Osteocyte (in vitro differentiated cells): ENCODE measurements around the gene OAT. TPM values are rescaled to one million over a fixed set of nuclear protein-coding genes. Genes with fewer than 3 reads are reported as not detected.

ENCODE experiments used
- DNase-seq: peaks from one replicate; pipeline ENCODE4 v3.0.0; 2021; ENCODE audit warnings: mixed read lengths; ENCODE audit not compliant: unreplicated experiment; ENCODE audit errors: extremely low spot score
- H3K27ac Mint-ChIP-seq: one replicate; pipeline ENCODE4 v1.8.0; 2021; ENCODE audit warnings: mild to moderate bottlenecking, mixed read lengths; ENCODE audit not compliant: unreplicated experiment
- H3K27me3 Mint-ChIP-seq: one replicate; pipeline ENCODE4 v1.8.0; 2021; ENCODE audit warnings: mixed read lengths; ENCODE audit not compliant: unreplicated experiment
- H3K36me3 Mint-ChIP-seq: one replicate; pipeline ENCODE4 v1.8.0; 2021; ENCODE audit warnings: mixed read lengths; ENCODE audit not compliant: unreplicated experiment
- H3K4me1 Mint-ChIP-seq: one replicate; pipeline ENCODE4 v1.8.0; 2021; ENCODE audit warnings: mixed read lengths; ENCODE audit not compliant: unreplicated experiment
- H3K4me3 Mint-ChIP-seq: one replicate; pipeline ENCODE4 v1.8.0; 2021; ENCODE audit warnings: mild to moderate bottlenecking, moderate library complexity, mixed read lengths; ENCODE audit not compliant: unreplicated experiment
- H3K9me3 Mint-ChIP-seq: one replicate; pipeline ENCODE4 v1.8.0; 2021; ENCODE audit warnings: mixed read lengths; ENCODE audit not compliant: unreplicated experiment
- total RNA-seq: library from RNA; stranded (reverse); gene quantifications from 2 replicates; pipeline ENCODE4 v1.2.1, GENCODE V29; 2021
- TF ChIP-seq, protein P1 (sequence below): fragments of 200-600 bp; sonication (generic); IDR thresholded peaks from 2 replicates; pipeline ENCODE4 v1.5.0; 2021; ENCODE audit warnings: antibody characterized with exemption, mild to moderate bottlenecking, moderate library complexity

Gene OAT
- total RNA-seq, 1 donor from 2014 or later, result 122 TPM

DNA sequence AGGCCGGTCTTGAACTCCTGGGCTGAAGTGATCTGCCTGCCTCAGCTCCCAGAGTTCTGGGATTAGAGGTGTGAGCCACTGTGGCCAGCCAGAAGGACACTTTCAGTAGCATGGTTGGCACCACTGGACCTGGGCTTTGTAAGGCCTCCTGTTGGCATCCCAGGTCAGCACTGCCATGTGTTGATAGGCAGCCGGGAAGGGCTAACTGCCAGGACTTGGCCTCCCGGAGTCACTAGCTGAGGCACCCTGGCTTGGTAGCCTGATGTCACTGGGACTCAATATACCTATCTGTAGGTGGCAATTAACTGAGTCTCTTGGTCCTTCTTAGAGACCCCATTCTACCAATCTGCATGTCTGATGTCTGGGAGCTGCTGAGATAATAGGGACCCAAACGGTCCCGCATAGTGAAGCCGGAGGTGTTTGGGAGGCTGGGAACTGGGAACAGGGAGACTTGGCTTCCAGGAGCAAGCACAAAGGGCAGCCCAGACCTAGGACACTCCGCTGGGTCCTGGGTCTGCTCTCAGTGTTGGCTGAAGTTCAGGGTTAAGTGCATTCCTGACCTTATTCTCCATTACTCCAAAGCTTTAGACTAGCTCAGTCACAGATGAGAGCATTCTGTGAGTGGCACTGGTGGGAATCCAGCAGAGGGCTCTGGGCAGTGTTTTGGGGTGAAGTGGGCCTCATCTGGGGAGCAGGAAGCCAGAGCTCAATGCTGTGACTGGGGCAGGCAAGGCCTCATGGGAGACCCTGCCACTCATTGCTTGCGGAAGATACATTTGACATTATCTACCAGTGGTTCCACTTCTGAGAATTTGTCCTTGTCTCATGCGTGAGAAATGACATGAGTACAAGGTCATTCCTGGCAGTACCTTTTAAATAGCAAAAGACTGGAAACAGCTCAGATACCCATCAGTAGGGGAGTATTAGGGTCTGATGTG lies 45.6 kb upstream of the OAT start:
- peaks cover 8% of the 10 kb centered on the region for H3K4me1 Mint-ChIP-seq
- H3K27ac Mint-ChIP-seq, result no peak overlapping the region
- TF ChIP-seq, protein P1, sequence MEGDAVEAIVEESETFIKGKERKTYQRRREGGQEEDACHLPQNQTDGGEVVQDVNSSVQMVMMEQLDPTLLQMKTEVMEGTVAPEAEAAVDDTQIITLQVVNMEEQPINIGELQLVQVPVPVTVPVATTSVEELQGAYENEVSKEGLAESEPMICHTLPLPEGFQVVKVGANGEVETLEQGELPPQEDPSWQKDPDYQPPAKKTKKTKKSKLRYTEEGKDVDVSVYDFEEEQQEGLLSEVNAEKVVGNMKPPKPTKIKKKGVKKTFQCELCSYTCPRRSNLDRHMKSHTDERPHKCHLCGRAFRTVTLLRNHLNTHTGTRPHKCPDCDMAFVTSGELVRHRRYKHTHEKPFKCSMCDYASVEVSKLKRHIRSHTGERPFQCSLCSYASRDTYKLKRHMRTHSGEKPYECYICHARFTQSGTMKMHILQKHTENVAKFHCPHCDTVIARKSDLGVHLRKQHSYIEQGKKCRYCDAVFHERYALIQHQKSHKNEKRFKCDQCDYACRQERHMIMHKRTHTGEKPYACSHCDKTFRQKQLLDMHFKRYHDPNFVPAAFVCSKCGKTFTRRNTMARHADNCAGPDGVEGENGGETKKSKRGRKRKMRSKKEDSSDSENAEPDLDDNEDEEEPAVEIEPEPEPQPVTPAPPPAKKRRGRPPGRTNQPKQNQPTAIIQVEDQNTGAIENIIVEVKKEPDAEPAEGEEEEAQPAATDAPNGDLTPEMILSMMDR, result no peak
- H3K36me3 Mint-ChIP-seq, result no peaks in the 10 kb centered on the region
- no peaks in the 10 kb centered on the region for H3K27me3 Mint-ChIP-seq
- H3K4me3 Mint-ChIP-seq, result no peak overlapping the region
- H3K9me3 Mint-ChIP-seq, result no peaks in the 10 kb centered on the region
- no peak for DNase-seq

DNA sequence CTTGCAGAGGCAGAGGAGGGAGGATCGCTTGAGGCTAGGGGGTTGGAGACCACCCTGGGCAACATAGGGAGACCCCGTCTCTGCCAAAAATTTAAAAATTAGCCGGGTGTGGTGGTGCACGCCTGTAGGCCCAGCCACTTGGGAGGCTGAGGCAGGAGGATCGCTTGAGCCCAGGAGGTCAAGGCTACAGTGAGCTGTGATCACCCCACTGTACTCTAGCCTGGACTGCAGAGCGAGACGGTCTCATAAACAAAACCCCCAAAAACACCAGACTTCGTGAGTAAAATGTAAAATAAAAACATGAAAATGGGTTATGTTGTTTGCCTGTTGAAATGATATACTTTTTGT lies 43.6 kb upstream of the OAT start:
- peak overlapping the region; percentile 34 for H3K27ac Mint-ChIP-seq
- peaks cover 4% of the 10 kb centered on the region for H3K27me3 Mint-ChIP-seq
- peaks cover 10% of the 10 kb centered on the region for H3K4me1 Mint-ChIP-seq
- TF ChIP-seq, protein P1, result no peak
- no peaks in the 10 kb centered on the region for H3K9me3 Mint-ChIP-seq
- H3K4me3 Mint-ChIP-seq, result peak overlapping the region; percentile 85
- DNase-seq, result no peak
- no peaks in the 10 kb centered on the region for H3K36me3 Mint-ChIP-seq

DNA sequence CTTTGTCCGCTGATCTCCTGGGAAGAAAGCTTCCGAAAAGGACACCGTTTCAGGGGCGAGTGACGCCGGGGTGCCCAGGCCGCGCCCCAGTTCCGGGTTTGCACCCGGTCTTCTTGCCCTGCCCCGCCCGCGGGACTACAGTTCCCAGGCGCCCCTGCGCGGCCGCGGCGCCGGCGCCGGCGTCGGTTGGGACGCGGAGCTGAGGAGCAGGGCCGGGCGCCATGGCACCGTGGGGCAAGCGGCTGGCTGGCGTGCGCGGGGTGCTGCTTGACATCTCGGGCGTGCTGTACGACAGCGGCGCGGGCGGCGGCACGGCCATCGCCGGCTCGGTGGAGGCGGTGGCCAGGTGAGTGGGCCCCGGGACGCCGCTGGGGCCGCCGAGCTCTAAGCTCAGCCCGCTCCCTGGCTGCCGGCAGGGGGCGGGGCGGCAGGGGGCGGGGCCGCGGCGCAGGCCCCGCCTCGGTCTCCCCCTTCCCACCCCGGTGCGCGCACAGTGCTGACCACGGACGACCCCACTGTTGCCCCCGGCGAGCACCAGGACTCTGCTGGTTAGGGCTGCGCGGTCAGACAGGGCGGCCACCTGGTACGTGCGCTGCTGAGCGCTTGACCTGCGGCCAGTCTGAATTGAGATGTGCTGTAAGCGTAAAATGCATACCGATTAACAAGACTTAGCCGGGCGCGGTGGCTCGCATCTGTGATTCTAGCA lies 43.1 kb upstream of the OAT start, which contains the start of gene LHPP:
Gene LHPP (plus strand): TSS at position 182 of the 706 bp plus-strand sequence. CDS start 40 bp downstream, at position 222.
- Mint-ChIP-seq H3K27me3 (peaks cover 4% of the 10 kb centered on the region), H3K4me3 (peak within 1 kb of the TSS; percentile 86)
- TF ChIP-seq, protein P1, result peak; percentile 66

DNA sequence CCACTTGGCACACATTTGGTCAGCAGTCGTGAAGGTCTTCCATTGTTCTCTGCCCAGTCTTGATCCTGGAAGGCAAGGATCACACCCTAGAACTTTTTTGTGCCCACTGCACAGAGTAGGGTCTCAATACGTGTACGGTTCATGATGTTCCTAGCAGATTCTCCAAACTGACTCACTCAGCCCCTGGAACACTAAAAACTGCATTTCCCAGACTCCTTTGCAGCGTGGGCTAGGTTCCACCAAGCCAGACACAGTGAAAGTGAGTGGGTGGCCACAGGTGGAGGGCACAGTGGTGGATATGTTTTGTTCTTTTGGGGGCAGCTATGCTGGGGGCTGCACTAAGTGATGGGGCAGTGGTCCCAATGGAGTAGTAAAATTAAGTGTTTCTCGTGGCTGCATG lies 41.4 kb upstream of the OAT start:
- Mint-ChIP-seq H3K27ac (no peak overlapping the region), H3K27me3 (peaks cover 17% of the 10 kb centered on the region), H3K4me3 (no peak overlapping the region), H3K36me3 (no peaks in the 10 kb centered on the region), H3K4me1 (peaks cover 10% of the 10 kb centered on the region), H3K9me3 (no peaks in the 10 kb centered on the region)
- no peak for DNase-seq
- TF ChIP-seq, protein P1, result no peak

More for the DNA sequence above, 43.1 kb upstream of the OAT start, which contains the start of gene LHPP:
- Mint-ChIP-seq H3K27ac (peak within 1 kb of the TSS; percentile 86), H3K36me3 (no peaks in the 10 kb centered on the region), H3K9me3 (no peaks in the 10 kb centered on the region), H3K4me1 (peaks cover 10% of the 10 kb centered on the region)
- DNase-seq, result peak; percentile 91

DNA sequence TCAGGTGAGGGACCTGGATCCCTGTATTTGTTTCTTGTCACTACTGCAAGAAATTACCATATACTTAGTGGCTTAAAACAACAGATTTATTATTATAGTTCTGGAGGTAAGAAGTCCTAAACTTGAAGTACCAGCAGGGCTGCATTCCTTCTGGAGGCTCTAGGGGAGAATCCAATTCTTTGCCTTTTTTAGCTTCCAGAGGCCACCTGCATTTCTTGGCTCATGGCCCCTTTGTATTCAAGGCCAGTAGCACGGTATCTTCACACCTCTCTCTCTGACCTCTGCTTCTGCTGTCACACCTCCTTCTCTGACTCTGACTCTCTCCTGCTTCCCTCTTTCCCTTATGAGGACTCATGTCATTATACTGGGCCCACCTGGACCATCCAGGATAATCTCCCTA lies 40.7 kb upstream of the OAT start:
- peaks cover 25% of the 10 kb centered on the region for H3K27me3 Mint-ChIP-seq
- TF ChIP-seq, protein P1, result no peak
- no peak for DNase-seq
- H3K9me3 Mint-ChIP-seq, result no peaks in the 10 kb centered on the region
- peaks cover 10% of the 10 kb centered on the region for H3K4me1 Mint-ChIP-seq
- H3K36me3 Mint-ChIP-seq, result no peaks in the 10 kb centered on the region
- H3K27ac Mint-ChIP-seq, result no peak overlapping the region
- no peak overlapping the region for H3K4me3 Mint-ChIP-seq
